IMR-90 (cell line): ENCODE data around the gene CAPRIN1.

Source experiments
- CHD1 ChIP-seq: IDR thresholded peaks from 2 replicates; pipeline ENCODE4 v1.6.1; 2012; ENCODE audit warnings: low read depth, low read length, improper control_type of control experiment
- CTCF ChIP-seq: conservative IDR thresholded peaks from 2 replicates; pipeline ENCODE4 v1.5.1; 2012; ENCODE audit warnings: mild to moderate bottlenecking, low read depth, low read length, improper control_type of control experiment
- ELK1 ChIP-seq: fragments of 150-350 bp; IDR thresholded peaks from 2 replicates; pipeline ENCODE4 v1.6.1; 2016; ENCODE audit warnings: low read depth, mild to moderate bottlenecking, low read length, moderate library complexity, borderline replicate concordance
- POLR2A ChIP-seq: IDR thresholded peaks from 2 replicates; pipeline ENCODE4 v1.6.1; 2012; ENCODE audit warnings: mild to moderate bottlenecking, low read depth, low read length
- RFX5 ChIP-seq: IDR thresholded peaks from 2 replicates; pipeline ENCODE4 v1.8.0; 2012; ENCODE audit warnings: low read depth, mild to moderate bottlenecking, low read length, moderate library complexity

GRCh38 chr11:34029176-34029575 lies 22.4 kb upstream of the CAPRIN1 start:
- TF ChIP-seq CTCF (no peak), RFX5 (no peak), CHD1 (no peak), POLR2A (no peak), ELK1 (no peak)
